ENCODE results near the gene GPR61. TPM values are rescaled to one million over a fixed set of nuclear protein-coding genes. Genes with fewer than 3 reads are reported as not detected.

Gene GPR61
- total and polyA plus RNA-seq, 9 of the 15 experiments (the other 6 are each of a cell fraction or from before 2014, with no cell fraction given): 0.04 to 1.1 (median 0.25) TPM; not detected in 4

GRCh38 chr1:109493805-109494539 lies 45.7 kb upstream of the GPR61 start, which contains the start of gene CYB561D1 (continued):
- TF ChIP-seq, protein P1, sequence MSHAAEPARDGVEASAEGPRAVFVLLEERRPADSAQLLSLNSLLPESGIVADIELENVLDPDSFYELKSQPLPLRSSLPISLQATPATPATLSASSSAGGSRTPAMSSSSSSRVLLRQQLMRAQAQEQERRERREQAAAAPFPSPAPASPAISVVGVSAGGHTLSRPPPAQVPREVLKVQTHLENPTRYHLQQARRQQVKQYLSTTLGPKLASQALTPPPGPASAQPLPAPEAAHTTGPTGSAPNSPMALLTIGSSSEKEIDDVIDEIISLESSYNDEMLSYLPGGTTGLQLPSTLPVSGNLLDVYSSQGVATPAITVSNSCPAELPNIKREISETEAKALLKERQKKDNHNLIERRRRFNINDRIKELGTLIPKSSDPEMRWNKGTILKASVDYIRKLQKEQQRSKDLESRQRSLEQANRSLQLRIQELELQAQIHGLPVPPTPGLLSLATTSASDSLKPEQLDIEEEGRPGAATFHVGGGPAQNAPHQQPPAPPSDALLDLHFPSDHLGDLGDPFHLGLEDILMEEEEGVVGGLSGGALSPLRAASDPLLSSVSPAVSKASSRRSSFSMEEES (CRISPR knock-in tag; IDR thresholded peaks at IDR 0.05): no peak
- TF ChIP-seq U2AF2 (optimal IDR thresholded peaks at IDR 0.05; ENCODE audit: low read depth, low read length) (no peak), RHOXF2B (CRISPR knock-in tag; conservative IDR thresholded peaks at IDR 0.05) (no peak), CHD1 (IDR thresholded peaks at IDR 0.05; ENCODE audit: low read length) (no peak), MECOM (CRISPR knock-in tag; IDR thresholded peaks at IDR 0.05) (no peak), FOXM1 (IDR thresholded peaks at IDR 0.05; ENCODE audit: low read depth) (0 out of 2 replicates have a peak, but pooled peaks have one; percentile 7), FOXM1 (CRISPR knock-in tag; IDR thresholded peaks at IDR 0.05; ENCODE audit: low read depth) (0 out of 2 replicates have a peak, but pooled peaks have one; percentile 32), BACH1 (tag; IDR thresholded peaks at IDR 0.05) (no peak), CC2D1A (IDR thresholded peaks at IDR 0.05) (no peak), MYNN (IDR thresholded peaks at IDR 0.05) (0 out of 2 replicates have a peak, but pooled peaks have one; percentile 17), MYNN (CRISPR knock-in tag; IDR thresholded peaks at IDR 0.05) (no peak), CBFB (CRISPR knock-in tag; IDR thresholded peaks at IDR 0.05) (no peak), NCOA2 (IDR thresholded peaks at IDR 0.05; ENCODE audit: partially characterized antibody in 2 of 2) (no peak), FIP1L1 (IDR thresholded peaks at IDR 0.05; ENCODE audit: low read depth, low read length, poor library complexity, severe bottlenecking) (peak; percentile 87), SIRT6 (IDR thresholded peaks at IDR 0.05; ENCODE audit: low read depth, low read length) (no peak), ZBTB2 (IDR thresholded peaks at IDR 0.05) (peak; percentile 65; the same call in 1 of the 2 replicates), NR2C2 (CRISPR knock-in tag; IDR thresholded peaks at IDR 0.05) (0 out of 2 replicates have a peak, but pooled peaks have one; percentile 40), NR2C2 (tag; IDR thresholded peaks at IDR 0.05) (no peak), ETS1 (conservative IDR thresholded peaks at IDR 0.05; ENCODE audit: control insufficient read depth, low read depth, low read length) (peak; percentile 66; the same call in 1 of the 2 replicates), NCOA1 (IDR thresholded peaks at IDR 0.05; ENCODE audit: low read depth) (no peak)
- TF ChIP-seq, protein P2, sequence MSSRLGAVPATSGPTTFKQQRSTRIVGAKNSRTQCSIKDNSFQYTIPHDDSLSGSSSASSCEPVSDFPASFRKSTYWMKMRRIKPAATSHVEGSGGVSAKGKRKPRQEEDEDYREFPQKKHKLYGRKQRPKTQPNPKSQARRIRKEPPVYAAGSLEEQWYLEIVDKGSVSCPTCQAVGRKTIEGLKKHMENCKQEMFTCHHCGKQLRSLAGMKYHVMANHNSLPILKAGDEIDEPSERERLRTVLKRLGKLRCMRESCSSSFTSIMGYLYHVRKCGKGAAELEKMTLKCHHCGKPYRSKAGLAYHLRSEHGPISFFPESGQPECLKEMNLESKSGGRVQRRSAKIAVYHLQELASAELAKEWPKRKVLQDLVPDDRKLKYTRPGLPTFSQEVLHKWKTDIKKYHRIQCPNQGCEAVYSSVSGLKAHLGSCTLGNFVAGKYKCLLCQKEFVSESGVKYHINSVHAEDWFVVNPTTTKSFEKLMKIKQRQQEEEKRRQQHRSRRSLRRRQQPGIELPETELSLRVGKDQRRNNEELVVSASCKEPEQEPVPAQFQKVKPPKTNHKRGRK (tag; IDR thresholded peaks at IDR 0.05): no peak

Data from K562 (cell line).